Measurements from ENCODE around the gene ADCY10.

- TF ChIP-seq CTCF (IDR thresholded peaks at IDR 0.05), result no peak
- no peak for TF ChIP-seq POLR2AphosphoS5 (IDR thresholded peaks at IDR 0.05)
- TF ChIP-seq POLR2A (IDR thresholded peaks at IDR 0.05), result no peak
- TF ChIP-seq EP300 (IDR thresholded peaks at IDR 0.05), result no peak
Observed at GRCh38 chr1:167871331-167871730, 42.6 kb downstream of the ADCY10 start.
